ENCODE data around the gene CUEDC1.

Gene CUEDC1

DNA sequence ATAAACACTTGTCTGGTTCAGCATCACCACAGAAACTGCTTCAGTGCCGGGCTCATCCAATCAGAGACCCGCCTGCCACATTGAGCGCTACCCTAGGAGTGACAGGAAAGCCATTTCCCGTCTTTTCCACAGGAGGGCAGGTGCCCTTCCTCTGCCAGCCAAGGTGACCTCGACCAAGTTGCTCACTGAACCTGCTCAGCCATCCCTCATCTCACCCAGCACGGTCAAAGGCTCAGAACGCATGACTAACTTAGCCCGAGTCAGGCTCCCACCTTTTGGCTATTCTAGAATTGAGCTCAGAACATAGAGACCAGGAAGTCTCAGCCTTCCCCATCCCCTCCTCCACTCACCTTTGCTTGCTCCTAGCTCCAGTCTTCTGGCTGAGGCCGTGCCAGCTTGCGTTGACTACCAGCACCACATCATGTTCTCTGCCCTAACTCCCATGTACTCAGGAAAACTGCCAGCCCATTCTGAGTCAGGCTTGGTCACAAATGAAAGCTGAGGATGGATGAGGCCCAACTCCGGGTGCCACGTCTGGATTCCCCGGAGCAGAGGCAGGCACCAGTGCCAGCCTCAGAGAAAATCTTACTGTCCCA is 121.0 kb downstream of the CUEDC1 start:
- peak; percentile 96 for DNase-seq (ENCODE audit: low spot score)

- DNase-seq (ENCODE audit: low spot score), result peak; percentile 72
These were observed 121.9 kb downstream of the CUEDC1 start for GRCh38 chr17:57833179-57833939.

DNA sequence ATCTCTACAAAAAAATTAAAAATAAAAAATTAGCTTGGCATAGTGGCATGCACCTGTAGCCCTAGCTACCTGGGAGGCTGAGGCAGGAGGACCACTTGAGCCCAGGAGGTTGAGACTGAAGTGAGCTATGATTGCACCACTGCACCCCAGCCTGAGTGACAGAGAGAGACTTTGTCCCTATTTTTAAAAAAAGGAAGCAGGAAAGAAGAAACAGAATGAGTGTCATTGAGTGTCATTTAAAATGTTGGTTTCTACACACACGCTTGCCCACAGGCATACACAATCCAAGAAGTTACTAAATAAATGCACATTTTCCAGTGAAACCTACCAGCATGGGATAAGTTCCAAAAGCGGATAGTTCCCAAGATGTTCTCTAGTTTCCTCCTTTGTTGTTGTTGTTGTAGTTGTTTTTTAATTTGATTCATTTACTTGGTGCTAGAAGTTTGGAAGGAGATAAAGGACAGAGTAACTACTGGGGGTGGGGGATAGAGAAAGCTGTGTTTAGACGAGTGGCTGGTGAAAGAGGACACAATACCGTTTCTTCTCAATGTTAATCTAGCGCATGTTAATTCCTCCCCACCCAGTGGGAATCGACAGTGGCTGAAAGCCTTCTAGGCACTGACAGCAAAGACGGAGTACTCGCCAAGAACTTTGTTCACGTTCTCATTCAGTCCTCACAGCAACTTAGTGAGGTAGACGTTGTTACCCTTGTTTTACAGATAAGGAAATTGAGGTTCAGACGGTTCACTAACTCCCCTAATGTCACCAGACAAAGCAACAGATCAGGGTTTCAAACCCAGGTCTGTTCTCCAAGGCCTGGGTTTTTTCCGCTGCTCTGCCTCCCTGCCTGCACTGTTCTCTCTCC is 122.7 kb downstream of the CUEDC1 start:
- no peak for DNase-seq (ENCODE audit: low spot score)

DNA sequence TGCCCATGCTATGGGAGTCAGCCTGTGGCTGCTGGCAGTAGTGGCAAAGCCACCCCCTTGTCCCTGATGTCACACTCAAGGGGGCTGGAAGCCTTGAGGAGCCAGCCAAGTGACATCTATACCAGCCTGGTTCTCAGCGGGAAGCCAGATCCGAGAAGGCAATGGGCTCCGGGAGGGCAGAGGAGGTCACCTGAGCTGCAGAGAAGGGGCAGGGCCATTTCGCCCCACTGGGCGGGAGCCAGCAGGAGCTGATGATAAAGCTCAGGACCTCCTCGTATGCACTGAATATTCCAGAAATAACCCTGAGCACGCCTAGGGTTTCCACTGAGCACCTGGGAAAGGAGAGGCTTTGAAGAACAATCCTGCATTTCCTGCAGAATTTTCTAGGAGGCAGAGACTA is 124.3 kb downstream of the CUEDC1 start:
- DNase-seq (ENCODE audit: low spot score), result no peak

DNA sequence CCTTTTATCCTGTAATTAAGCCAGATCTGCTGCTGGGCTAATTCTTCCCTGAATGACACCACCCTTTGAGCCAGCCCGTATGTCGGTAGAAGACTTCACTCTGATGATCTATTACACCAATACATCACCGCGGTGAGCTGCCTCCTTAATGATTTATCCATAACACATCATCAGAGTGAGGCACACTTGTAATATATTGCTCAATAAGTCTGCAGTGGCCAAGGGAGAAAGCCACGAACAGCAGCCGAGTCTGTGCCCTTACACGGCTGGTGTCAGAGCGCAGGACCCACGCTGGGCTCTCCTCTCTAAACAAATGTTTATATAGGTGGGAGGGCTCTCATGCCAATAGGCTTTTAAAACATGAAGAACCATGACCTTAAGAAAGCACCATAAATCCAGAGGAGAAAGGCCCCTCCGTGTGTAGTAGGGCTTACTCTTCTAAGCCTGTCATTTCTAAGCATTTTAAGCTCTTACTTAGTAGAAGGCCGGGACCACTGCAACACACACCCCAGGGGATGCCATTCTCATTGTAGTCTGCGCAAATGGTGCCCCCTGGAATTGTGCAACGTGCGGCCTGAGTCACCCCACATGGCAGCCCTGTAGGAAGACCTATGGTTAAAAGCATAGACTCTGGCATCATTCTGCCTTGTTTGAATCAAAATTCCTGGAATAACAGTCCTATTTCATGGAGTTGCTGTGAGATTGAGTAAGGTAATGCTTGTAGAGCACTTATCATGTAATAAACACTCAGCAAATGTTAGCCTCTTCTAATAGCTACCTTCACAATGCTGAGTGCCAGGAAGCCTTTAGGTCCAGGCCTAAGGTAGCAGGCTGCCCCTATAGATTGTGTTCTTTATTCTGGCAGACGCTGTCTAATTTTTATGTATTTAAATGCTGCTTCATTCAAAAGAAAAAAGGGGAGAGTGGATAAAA is 131.5 kb downstream of the CUEDC1 start:
- DNase-seq (ENCODE audit: low spot score), result peak; percentile 80

GRCh38 chr17:57819867-57820266 is 135.3 kb downstream of the CUEDC1 start:
- DNase-seq (ENCODE audit: low spot score), result no peak

GRCh38 chr17:57819285-57819684 is 135.9 kb downstream of the CUEDC1 start:
- DNase-seq (ENCODE audit: low spot score), result peak; percentile 97

DNA sequence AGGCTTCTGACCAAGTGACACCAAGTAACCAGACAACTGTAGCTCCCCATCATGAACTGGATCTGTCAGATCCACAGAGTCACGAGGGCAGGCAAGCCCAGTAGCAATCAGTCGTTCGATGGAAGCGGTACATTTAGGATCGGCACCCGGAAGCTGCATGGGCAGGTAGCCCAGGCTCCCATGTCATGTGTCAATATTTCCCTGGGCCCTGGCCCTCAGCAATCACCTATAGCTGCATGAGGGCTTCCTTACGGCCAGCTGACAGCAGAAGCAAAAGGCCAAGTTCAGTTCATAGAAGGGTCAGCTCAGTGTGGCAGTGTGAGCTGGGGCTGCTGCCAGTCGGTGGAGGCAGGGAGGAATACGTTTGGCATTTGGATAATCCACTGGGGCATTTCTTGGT is 137.1 kb downstream of the CUEDC1 start:
- no peak for DNase-seq (ENCODE audit: low spot score)

GRCh38 chr17:57817299-57817698 is 137.9 kb downstream of the CUEDC1 start:
- DNase-seq (ENCODE audit: low spot score), result no peak

DNA sequence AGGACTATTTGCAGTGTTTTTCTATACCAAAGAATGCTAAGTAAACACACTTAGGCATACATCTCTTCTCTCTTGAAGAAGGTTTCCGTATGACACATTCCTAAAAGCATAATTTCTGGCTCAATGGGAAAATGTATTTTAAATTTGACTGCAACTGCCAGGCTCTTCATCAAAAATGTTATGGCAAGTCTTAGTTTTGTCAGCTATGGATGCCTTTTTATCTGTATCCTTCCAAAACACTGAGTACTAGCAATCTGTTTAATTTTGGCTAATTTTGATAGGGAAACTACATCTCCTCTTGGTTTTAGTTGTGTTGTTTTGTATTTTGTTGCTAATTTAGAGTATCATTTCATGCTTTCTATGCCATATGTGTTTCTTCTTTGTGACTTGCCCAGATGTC is 140.8 kb downstream of the CUEDC1 start:
- no peak for DNase-seq (ENCODE audit: low spot score)

DNA sequence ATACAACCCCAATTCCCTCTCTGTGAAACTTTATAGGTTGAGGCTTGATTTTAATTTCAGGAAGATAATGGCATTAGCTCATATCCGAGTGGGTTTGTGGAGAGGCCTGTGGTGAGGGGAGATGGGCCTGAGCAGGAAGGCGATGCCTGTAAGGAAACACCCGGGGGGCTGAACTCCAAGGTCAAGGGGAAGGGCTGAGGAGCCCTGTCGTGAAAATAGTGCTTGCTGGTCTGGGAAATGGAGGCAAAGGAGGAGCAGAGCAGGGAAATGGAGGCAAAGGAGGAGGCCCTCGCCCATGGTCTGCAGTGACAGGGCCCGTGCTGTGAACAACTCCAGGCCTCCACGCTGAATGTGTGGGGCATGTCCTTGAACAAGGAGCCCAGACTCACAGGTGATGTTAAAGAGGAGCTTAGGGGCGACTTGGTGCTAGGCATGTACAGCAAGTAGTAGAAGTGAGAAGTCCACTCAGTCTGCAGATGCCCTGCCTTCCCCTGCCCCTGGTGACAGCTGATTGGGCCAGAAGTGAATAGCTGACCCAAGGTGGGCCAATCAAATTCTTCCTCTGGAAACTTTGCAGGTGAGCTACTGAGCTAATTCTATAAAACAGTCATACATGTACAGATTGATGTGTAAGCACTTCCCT is 143.5 kb downstream of the CUEDC1 start:
- DNase-seq (ENCODE audit: low spot score), result peak; percentile 17
